ENCODE results near the gene CACNA1I. TPM values are rescaled to one million over a fixed set of nuclear protein-coding genes. Genes with fewer than 3 reads are reported as not detected.

CACNA1I gene
- total and polyA plus RNA-seq, 2 donors (not counting 3 experiments of a cell fraction or from before 2014, with no cell fraction given), result not detected

DNA sequence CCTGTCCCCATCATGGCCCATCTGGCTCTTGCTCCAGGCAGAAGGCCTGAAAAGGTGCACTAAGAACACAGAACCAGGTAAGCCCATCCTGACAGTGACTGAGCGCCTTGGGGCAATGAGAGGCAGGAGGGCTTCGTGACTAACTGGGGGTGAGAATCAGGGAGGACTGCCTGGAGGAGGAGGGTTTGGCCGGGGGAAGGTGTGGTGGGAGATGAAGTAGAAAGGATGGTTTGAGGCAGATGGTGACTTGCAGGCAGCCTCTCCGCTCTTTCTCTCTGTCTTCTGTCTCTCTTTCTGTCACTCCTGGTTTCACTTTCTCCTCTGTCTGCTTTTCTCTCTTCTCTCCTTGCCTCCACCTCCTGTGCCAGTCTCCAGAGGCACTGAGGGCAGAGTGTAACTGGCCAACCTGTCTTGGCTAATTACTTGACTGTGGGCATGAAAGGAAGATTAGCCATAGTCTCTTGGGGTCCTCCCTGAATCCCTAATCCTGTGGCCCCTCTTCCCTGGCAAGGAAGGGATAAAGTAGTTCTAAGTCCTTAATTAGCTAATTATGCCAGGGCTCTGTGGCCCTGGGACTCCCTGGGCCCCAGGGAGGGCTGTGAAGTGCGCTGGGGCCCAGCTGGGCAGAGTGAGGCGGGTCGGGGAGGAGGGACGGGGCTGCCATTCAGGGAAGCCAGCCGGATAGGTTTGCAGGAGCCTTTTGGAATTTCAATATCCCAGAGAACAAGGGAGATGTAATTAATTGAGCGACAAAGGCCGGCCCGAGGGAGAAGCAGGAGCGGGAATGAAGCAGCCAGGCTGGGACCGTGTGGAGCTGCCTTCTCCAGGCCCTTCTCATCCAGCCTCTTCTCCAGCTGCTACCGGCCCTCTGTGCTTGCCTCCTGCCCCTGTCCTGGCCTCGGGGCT is 61.1 kb downstream of the CACNA1I start:
- intact Hi-C loops (cut with micrococcal nuclease) (no loop called here), dilution Hi-C loops (cut with MboI; ENCODE audit: extremely low pct_ligation_motif_present, low sequenced_read_pairs) (no loop called here)
- H3K4me1 ChIP-seq (ENCODE audit: control insufficient read depth, extremely low read depth, insufficient read depth, low read length), result peaks cover 9% of the 10 kb centered on the region
- FAIRE-seq (no peak), DNase-seq (ENCODE audit: low read depth, low spot score) (no peak)
- no peaks in the 10 kb centered on the region for H3K36me3 ChIP-seq (ENCODE audit: control insufficient read depth in 2 of 2, extremely low read depth in 1 of 2, insufficient read depth in 2 of 2, low read length in 2 of 2)
- TF ChIP-seq EZH2 (IDR thresholded peaks at IDR 0.05; ENCODE audit: borderline replicate concordance, low read depth, low read length, severe bottlenecking), result no peak
- no peak for TF ChIP-seq POLR2AphosphoS5 (IDR thresholded peaks at IDR 0.05; ENCODE audit: insufficient read depth, low read depth, low read length)
- no peak for TF ChIP-seq GATA2 (IDR thresholded peaks at IDR 0.05; ENCODE audit: insufficient read depth, insufficient read length, low read depth, low read length)
- TF ChIP-seq POLR2A (IDR thresholded peaks at IDR 0.05; ENCODE audit: low read depth, low read length), result no peak
- no peak for TF ChIP-seq FOS (IDR thresholded peaks at IDR 0.05; ENCODE audit: borderline replicate concordance, insufficient read depth, low read length)
- no peak for TF ChIP-seq JUN (IDR thresholded peaks at IDR 0.05; ENCODE audit: borderline replicate concordance, insufficient read depth, insufficient read length, low read depth)
- no peak for TF ChIP-seq MYC (IDR thresholded peaks at IDR 0.05; ENCODE audit: low read depth, low read length)
- TF ChIP-seq, protein P1, sequence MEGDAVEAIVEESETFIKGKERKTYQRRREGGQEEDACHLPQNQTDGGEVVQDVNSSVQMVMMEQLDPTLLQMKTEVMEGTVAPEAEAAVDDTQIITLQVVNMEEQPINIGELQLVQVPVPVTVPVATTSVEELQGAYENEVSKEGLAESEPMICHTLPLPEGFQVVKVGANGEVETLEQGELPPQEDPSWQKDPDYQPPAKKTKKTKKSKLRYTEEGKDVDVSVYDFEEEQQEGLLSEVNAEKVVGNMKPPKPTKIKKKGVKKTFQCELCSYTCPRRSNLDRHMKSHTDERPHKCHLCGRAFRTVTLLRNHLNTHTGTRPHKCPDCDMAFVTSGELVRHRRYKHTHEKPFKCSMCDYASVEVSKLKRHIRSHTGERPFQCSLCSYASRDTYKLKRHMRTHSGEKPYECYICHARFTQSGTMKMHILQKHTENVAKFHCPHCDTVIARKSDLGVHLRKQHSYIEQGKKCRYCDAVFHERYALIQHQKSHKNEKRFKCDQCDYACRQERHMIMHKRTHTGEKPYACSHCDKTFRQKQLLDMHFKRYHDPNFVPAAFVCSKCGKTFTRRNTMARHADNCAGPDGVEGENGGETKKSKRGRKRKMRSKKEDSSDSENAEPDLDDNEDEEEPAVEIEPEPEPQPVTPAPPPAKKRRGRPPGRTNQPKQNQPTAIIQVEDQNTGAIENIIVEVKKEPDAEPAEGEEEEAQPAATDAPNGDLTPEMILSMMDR (IDR thresholded peaks at IDR 0.05; ENCODE audit: extremely low read depth in 1 of 2, insufficient read depth in 1 of 2, low read depth in 1 of 2, low read length in 2 of 2), result no peak
- TF ChIP-seq, protein P2, sequence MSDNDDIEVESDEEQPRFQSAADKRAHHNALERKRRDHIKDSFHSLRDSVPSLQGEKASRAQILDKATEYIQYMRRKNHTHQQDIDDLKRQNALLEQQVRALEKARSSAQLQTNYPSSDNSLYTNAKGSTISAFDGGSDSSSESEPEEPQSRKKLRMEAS (IDR thresholded peaks at IDR 0.05; ENCODE audit: insufficient read depth, insufficient read length), result no peak
- no peaks in the 10 kb centered on the region for H3K79me2 ChIP-seq (ENCODE audit: control insufficient read depth, insufficient read depth, low read length)
- ChIA-PET POLR2A (no interaction called here), CTCF (no interaction called here)
- H3K9me1 ChIP-seq (replicated peaks; ENCODE audit: control insufficient read depth, extremely low read depth, insufficient read depth, low read length), result no peaks in the 10 kb centered on the region
- H3K9ac ChIP-seq (replicated peaks; ENCODE audit: extremely low read depth, insufficient read depth, low read length), result no peak overlapping the region
- no peaks in the 10 kb centered on the region for H3K27me3 ChIP-seq (ENCODE audit: control insufficient read depth in 2 of 2, insufficient read depth in 2 of 2, low read length in 2 of 2)
- H3K27ac ChIP-seq (ENCODE audit: insufficient read depth, low read depth, low read length), result no peak overlapping the region
- no peak overlapping the region for H3K4me3 ChIP-seq (replicated peaks in 1 of 3; ENCODE audit: insufficient read depth in 1 of 3, low read depth in 1 of 3, low read length in 3 of 3)
- no peaks in the 10 kb centered on the region for H3K9me3 ChIP-seq (replicated peaks; ENCODE audit: control insufficient read depth, insufficient read depth, low read length)
- H3K4me2 ChIP-seq (ENCODE audit: insufficient read depth, low read length), result no peak overlapping the region
- no peak overlapping the region for H2AFZ ChIP-seq (ENCODE audit: low read depth, low read length)
- no peaks in the 10 kb centered on the region for H4K20me1 ChIP-seq (replicated peaks; ENCODE audit: control insufficient read depth, extremely low read depth, insufficient read depth, low read length)
- no TSS peak for BruUV-seq (replicated peaks)
